SJSA1 (cell line): Measurements from ENCODE around the gene ZNF726. TPM values are rescaled to one million over a fixed set of nuclear protein-coding genes. Genes with fewer than 3 reads are reported as not detected.
A peak's percentile ranks its signal among the peaks of the same experiment; 100 is the strongest.
"Not testable (repeated sequence)": the region's sequence is repeated elsewhere in the genome, so short reads cannot be mapped to it uniquely, and the experiment has no call there.

Experiments used
- DNase-seq, 2 experiments: peaks; one replicate each; pipeline ENCODE4 v3.0.0-alpha.2; 2015 to 2020; ENCODE audit warnings: low spot score in 2 of 2, low read depth in 1 of 2
- H3K27ac ChIP-seq: fragments of 250-450 bp; sonication (Bioruptor Pico); 2 replicates; pipeline ENCODE4 v1.5.1; 2020; ENCODE audit warnings: mild to moderate bottlenecking, moderate library complexity
- H3K27me3 ChIP-seq: fragments of 250-450 bp; sonication (Bioruptor Pico); replicated peaks from 2 replicates; pipeline ENCODE4 v1.5.1; 2020; ENCODE audit warnings: mild to moderate bottlenecking, moderate library complexity
- H3K36me3 ChIP-seq: fragments of 250-450 bp; sonication (Bioruptor Pico); 2 replicates; pipeline ENCODE4 v1.5.1; 2020; ENCODE audit warnings: mild to moderate bottlenecking
- H3K4me1 ChIP-seq: fragments of 250-450 bp; sonication (Bioruptor Pico); replicated peaks from 2 replicates; pipeline ENCODE4 v1.6.1; 2021; ENCODE audit warnings: mild to moderate bottlenecking
- H3K4me3 ChIP-seq: fragments of 250-450 bp; sonication (Bioruptor Pico); 2 replicates; pipeline ENCODE4 v1.5.1; 2020; ENCODE audit warnings: mild to moderate bottlenecking
- H3K9me3 ChIP-seq: fragments of 250-450 bp; sonication (Bioruptor Pico); replicated peaks from 2 replicates; pipeline ENCODE4 v1.5.1; 2020; ENCODE audit warnings: mild to moderate bottlenecking
- total RNA-seq: library from RNA; depleted of rRNA; stranded (reverse); fragments of >200 nt; shearing (Covaris generic); gene quantifications from 2 replicates; pipeline ENCODE4 v1.2.3, GENCODE V29; 2014

Gene ZNF726
- total RNA-seq, 1 experiment from 2014 or later: 7.3 TPM

- Histone ChIP-seq H3K9me3 (no peaks in the 10 kb centered on the region; the same call in 1 of the 2 replicates), H3K4me3 (no peak overlapping the region), H3K36me3 (no peaks in the 10 kb centered on the region), H3K27me3 (no peaks in the 10 kb centered on the region), H3K27ac (no peak overlapping the region), H3K4me1 (no peaks in the 10 kb centered on the region)
- DNase-seq: no peak
Observed at GRCh38 chr19:23906835-23907234, 7.9 kb upstream of the ZNF726 start.

GRCh38 chr19:23908165-23908564 lies 6.5 kb upstream of the ZNF726 start:
- Histone ChIP-seq H3K27ac (no peak overlapping the region), H3K4me3 (no peak overlapping the region), H3K36me3 (no peaks in the 10 kb centered on the region), H3K4me1 (no peaks in the 10 kb centered on the region), H3K27me3 (no peaks in the 10 kb centered on the region), H3K9me3 (no peaks in the 10 kb centered on the region; the same call in 1 of the 2 replicates)
- DNase-seq: no peak

- DNase-seq: no peak
- Histone ChIP-seq H3K27me3 (no peaks in the 10 kb centered on the region), H3K9me3 (peaks cover 6% of the 10 kb centered on the region; the same call in 1 of the 2 replicates), H3K4me1 (no peaks in the 10 kb centered on the region), H3K4me3 (no peak overlapping the region), H3K36me3 (no peaks in the 10 kb centered on the region), H3K27ac (no peak overlapping the region)
Observed at GRCh38 chr19:23909222-23909621, 5.5 kb upstream of the ZNF726 start.

GRCh38 chr19:23913931-23914330 lies 755 bp upstream of the ZNF726 start:
- no peaks in the 10 kb centered on the region for H3K27me3 ChIP-seq
- H3K9me3 ChIP-seq: peaks cover 6% of the 10 kb centered on the region; the same call in 1 of the 2 replicates
- H3K4me3 ChIP-seq: peak overlapping the region; percentile 48
- DNase-seq: no peak
- H3K27ac ChIP-seq: no peak overlapping the region
- H3K36me3 ChIP-seq: no peaks in the 10 kb centered on the region
- no peaks in the 10 kb centered on the region for H3K4me1 ChIP-seq

GRCh38 chr19:23916991-23917390 lies 2.3 kb downstream of the ZNF726 start:
- Histone ChIP-seq H3K27me3 (no peaks in the 10 kb centered on the region), H3K36me3 (0 out of 2 replicates have a peak, but pooled peaks cover 3% of the 10 kb centered on the region), H3K4me3 (no peak overlapping the region), H3K4me1 (no peaks in the 10 kb centered on the region), H3K27ac (no peak overlapping the region), H3K9me3 (peaks cover 9% of the 10 kb centered on the region; the same call in 1 of the 2 replicates)
- no peak for DNase-seq

- no peak for DNase-seq
- Histone ChIP-seq H3K27ac (no peak overlapping the region), H3K4me3 (no peak overlapping the region), H3K27me3 (no peaks in the 10 kb centered on the region), H3K9me3 (peaks cover 9% of the 10 kb centered on the region; the same call in 1 of the 2 replicates), H3K36me3 (peaks cover 3% of the 10 kb centered on the region; the same call in 1 of the 2 replicates), H3K4me1 (no peaks in the 10 kb centered on the region)
Observed at GRCh38 chr19:23917856-23918255, 3.2 kb downstream of the ZNF726 start.

- H3K27ac ChIP-seq: no peak overlapping the region
- H3K27me3 ChIP-seq: no peaks in the 10 kb centered on the region
- DNase-seq: no peak
- no peak overlapping the region for H3K4me3 ChIP-seq
- peaks cover 3% of the 10 kb centered on the region; the same call in 1 of the 2 replicates for H3K36me3 ChIP-seq
- H3K4me1 ChIP-seq: no peaks in the 10 kb centered on the region
- 0 out of 2 replicates have a peak, but pooled peaks cover 3% of the 10 kb centered on the region for H3K9me3 ChIP-seq
Observed at GRCh38 chr19:23925285-23925684, 10.6 kb downstream of the ZNF726 start.

GRCh38 chr19:23932878-23933277 lies 18.2 kb downstream of the ZNF726 start:
- no peak overlapping the region for H3K4me3 ChIP-seq
- DNase-seq: no peak
- no peaks in the 10 kb centered on the region for H3K36me3 ChIP-seq
- no peak overlapping the region for H3K27ac ChIP-seq
- H3K4me1 ChIP-seq: no peaks in the 10 kb centered on the region
- H3K27me3 ChIP-seq: no peaks in the 10 kb centered on the region
- no peaks in the 10 kb centered on the region for H3K9me3 ChIP-seq

GRCh38 chr19:23937031-23937430 lies 22.3 kb downstream of the ZNF726 start:
- not testable (repeated sequence) for H3K27me3 ChIP-seq, H3K4me3 ChIP-seq, H3K27ac ChIP-seq, H3K36me3 ChIP-seq, DNase-seq, H3K9me3 ChIP-seq, H3K4me1 ChIP-seq

GRCh38 chr19:23943411-23943810 lies 28.7 kb downstream of the ZNF726 start:
- no peak for DNase-seq
- Histone ChIP-seq H3K9me3 (peaks cover 8% of the 10 kb centered on the region; the same call in 1 of the 2 replicates), H3K4me1 (no peaks in the 10 kb centered on the region), H3K27ac (no peak overlapping the region), H3K36me3 (no peaks in the 10 kb centered on the region), H3K4me3 (no peak overlapping the region), H3K27me3 (no peaks in the 10 kb centered on the region)

GRCh38 chr19:23946569-23946968 lies 31.9 kb downstream of the ZNF726 start:
- DNase-seq: no peak
- Histone ChIP-seq H3K36me3 (no peaks in the 10 kb centered on the region), H3K4me3 (no peak overlapping the region), H3K27ac (no peak overlapping the region), H3K27me3 (no peaks in the 10 kb centered on the region), H3K9me3 (no peaks in the 10 kb centered on the region), H3K4me1 (no peaks in the 10 kb centered on the region)

GRCh38 chr19:23949611-23950010 lies 34.9 kb downstream of the ZNF726 start:
- Histone ChIP-seq H3K36me3 (no peaks in the 10 kb centered on the region), H3K4me1 (no peaks in the 10 kb centered on the region), H3K27ac (no peak overlapping the region), H3K27me3 (no peaks in the 10 kb centered on the region), H3K4me3 (no peak overlapping the region), H3K9me3 (no peaks in the 10 kb centered on the region)
- DNase-seq: no peak

GRCh38 chr19:23956051-23956450 lies 41.4 kb downstream of the ZNF726 start:
- no peak for DNase-seq
- Histone ChIP-seq H3K4me3 (no peak overlapping the region), H3K9me3 (no peaks in the 10 kb centered on the region), H3K4me1 (no peaks in the 10 kb centered on the region), H3K27ac (no peak overlapping the region), H3K36me3 (no peaks in the 10 kb centered on the region), H3K27me3 (no peaks in the 10 kb centered on the region)

- Histone ChIP-seq H3K9me3 (no peaks in the 10 kb centered on the region), H3K4me1 (no peaks in the 10 kb centered on the region), H3K27me3 (no peaks in the 10 kb centered on the region), H3K27ac (no peak overlapping the region), H3K4me3 (no peak overlapping the region), H3K36me3 (no peaks in the 10 kb centered on the region)
- peak; percentile 8 to 46 for DNase-seq
Observed at GRCh38 chr19:23957660-23958281, 43.1 kb downstream of the ZNF726 start.

GRCh38 chr19:23963396-23963795 lies 48.7 kb downstream of the ZNF726 start:
- not testable (repeated sequence) for H3K27me3 ChIP-seq, DNase-seq, H3K9me3 ChIP-seq, H3K27ac ChIP-seq, H3K4me1 ChIP-seq, H3K36me3 ChIP-seq, H3K4me3 ChIP-seq
